Gastroesophageal sphincter (tissue), 3 donors: ENCODE data around the gene CCL22.

Experiments used
- CTCF ChIP-seq, 4 experiments: fragments of 200-600 bp in 2 of 4; fragments of 450-650 bp in 2 of 4; sonication (generic) in 1 of 4; IDR thresholded peaks; one replicate each; pipeline ENCODE4 v1.5.1; 2017 to 2019; ENCODE audit warnings: antibody characterized with exemption in 4 of 4, mild to moderate bottlenecking in 2 of 4, moderate library complexity in 2 of 4
- EP300 ChIP-seq: sonication (generic); formaldehyde crosslinking; IDR thresholded peaks from one replicate; pipeline ENCODE4 v1.6.1; 2017; ENCODE audit warnings: antibody characterized with exemption, mild to moderate bottlenecking
- POLR2A ChIP-seq, 2 donors: fragments of 450-650 bp; IDR thresholded peaks; one replicate each; pipeline ENCODE4 v1.6.1; 2017; ENCODE audit warnings: antibody characterized with exemption in 2 of 2, mild to moderate bottlenecking in 2 of 2, moderate library complexity in 1 of 2
- POLR2AphosphoS5 ChIP-seq: sonication (generic); formaldehyde crosslinking; IDR thresholded peaks from one replicate; pipeline ENCODE4 v1.6.1; 2017; ENCODE audit warnings: antibody characterized with exemption

GRCh38 chr16:57347858-57348257, 10.7 kb upstream of the CCL22 start:
- TF ChIP-seq CTCF (IDR thresholded peaks at IDR 0.05) (no peak), POLR2A (IDR thresholded peaks at IDR 0.05) (no peak), EP300 (no peak), POLR2AphosphoS5 (no peak)
